Panc1 (cell line): Measurements from ENCODE around the gene KREMEN2. TPM values are rescaled to one million over a fixed set of nuclear protein-coding genes. Genes with fewer than 3 reads are reported as not detected.

ENCODE experiments used
- ATAC-seq: fragments of 200-7000 bp; cut with Tn5 transposase; 2 replicates; pipeline ENCODE4 v1.9.1; 2020; ENCODE audit warnings: mild to moderate bottlenecking, moderate library complexity
- BruUV-seq: library from RNA; stranded (reverse); fragments of 400-500 nt; replicated peaks from 2 replicates; lab custom pipeline; 2021; lab: Mats Ljungman, UMichigan
- CTCF ChIA-PET: fragments of 300-600 bp; sonication (Branson Sonifier 250); formaldehyde crosslinking; loops from one replicate; lab custom pipeline; 2022; ENCODE audit warnings: antibody characterized with exemption; lab: Charles Lee
- POLR2A ChIA-PET: fragments of 300-600 bp; sonication (Branson Sonifier 250); formaldehyde crosslinking; loops from one replicate; lab custom pipeline; 2022; ENCODE audit warnings: antibody characterized with exemption; lab: Charles Lee
- DNase-seq: peaks from one replicate; pipeline ENCODE4 v3.0.0-alpha.2; 2010; ENCODE audit warnings: low read depth, low spot score
- H3K27ac ChIP-seq: 2 replicates; pipeline ENCODE4 v1.5.1; 2011; ENCODE audit warnings: mild to moderate bottlenecking, low read length, inconsistent platforms
- H3K27me3 ChIP-seq: fragments of 200-500 bp; sonication (Bioruptor generic); 2 replicates; pipeline ENCODE4 v1.6.0; 2014; ENCODE audit warnings: low read length, inconsistent platforms; ENCODE audit not compliant: control insufficient read depth, insufficient read depth
- H3K36me3 ChIP-seq: fragments of 200-500 bp; sonication (Bioruptor generic); 2 replicates; pipeline ENCODE4 v1.5.1; 2014; ENCODE audit warnings: inconsistent platforms, mild to moderate bottlenecking, low read length, moderate library complexity; ENCODE audit not compliant: control insufficient read depth, insufficient read depth
- H3K4me1 ChIP-seq: 2 replicates; pipeline ENCODE4 v1.5.1; 2011; ENCODE audit warnings: inconsistent platforms, mild to moderate bottlenecking, low read length, moderate library complexity; ENCODE audit not compliant: control insufficient read depth, insufficient read depth
- H3K4me3 ChIP-seq, 2 experiments: 2 replicates each; pipeline ENCODE4 v1.5.1; 2011 to 2012; ENCODE audit warnings: low read depth in 2 of 2, low read length in 2 of 2, mild to moderate bottlenecking in 2 of 2, inconsistent platforms in 1 of 2, moderate library complexity in 1 of 2
- H3K9me3 ChIP-seq: fragments of 200-500 bp; sonication (Bioruptor generic); 2 replicates; pipeline ENCODE4 v1.5.1; 2014; ENCODE audit warnings: low read depth, mild to moderate bottlenecking, inconsistent platforms, low read length, moderate library complexity; ENCODE audit not compliant: control insufficient read depth, insufficient read depth
- POLR2AphosphoS5 ChIP-seq: IDR thresholded peaks from 2 replicates; pipeline ENCODE4 v1.6.1; 2012; ENCODE audit warnings: mild to moderate bottlenecking, low read depth, low read length, moderate library complexity
- SIN3A ChIP-seq: IDR thresholded peaks from 2 replicates; pipeline ENCODE4 v1.6.1; 2012; ENCODE audit warnings: low read depth, mild to moderate bottlenecking, low read length, moderate library complexity, borderline replicate concordance; ENCODE audit not compliant: insufficient read depth
- TCF7L2 ChIP-seq: IDR thresholded peaks from 2 replicates; pipeline ENCODE4 v1.6.1; 2011; ENCODE audit warnings: mild to moderate bottlenecking, low read depth, low read length, inconsistent platforms
- in situ Hi-C: cut with HindIII; loops from 2 replicates; pipeline ENCODE4 v1.10.0; 2016; ENCODE audit warnings: low sequenced_read_pairs, low pct_unique_long_range_greater_than_20kb
- intact Hi-C: fragments of 100-400 bp; cut with micrococcal nuclease; formaldehyde crosslinking; loops from one replicate; pipeline ENCODE4 v1.10.0; 2022; ENCODE audit not compliant: unreplicated experiment
- total RNA-seq: library from RNA; stranded (reverse); gene quantifications from one replicate; pipeline ENCODE4 v1.2.1, GENCODE V29; 2021; ENCODE audit not compliant: unreplicated experiment
- TF ChIP-seq, protein P1 (sequence below): fragments of 450-650 bp; IDR thresholded peaks from 2 replicates; pipeline ENCODE4 v1.5.1; 2017; ENCODE audit warnings: mild to moderate bottlenecking
- TF ChIP-seq, protein P2 (sequence below), 2 experiments: IDR thresholded peaks; 2 replicates each; pipeline ENCODE4 v1.6.1; 2011 to 2012; ENCODE audit warnings: low read depth in 2 of 2, control low read depth in 1 of 2, low read length in 1 of 2, mild to moderate bottlenecking in 1 of 2, moderate library complexity in 1 of 2; ENCODE audit not compliant: insufficient read depth in 1 of 2

KREMEN2 gene
- total RNA-seq, 1 experiment from 2014 or later: 10.8 TPM

DNA sequence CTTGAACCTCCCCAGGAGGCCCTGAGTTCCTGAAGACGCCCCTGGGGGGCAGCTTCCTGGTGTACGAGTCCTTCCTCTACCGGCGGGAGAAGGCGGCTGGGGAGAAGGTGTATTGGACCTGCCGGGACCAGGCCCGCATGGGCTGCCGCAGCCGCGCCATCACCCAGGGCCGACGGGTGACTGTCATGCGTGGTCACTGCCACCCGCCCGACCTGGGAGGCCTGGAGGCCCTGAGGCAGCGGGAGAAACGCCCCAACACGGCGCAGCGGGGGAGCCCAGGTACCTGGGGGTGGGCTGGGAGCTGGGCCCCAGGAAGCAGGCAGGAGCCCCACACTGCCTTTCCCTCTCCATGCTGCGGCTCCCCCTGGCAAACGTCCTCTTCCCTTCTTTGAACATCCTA is 30.4 kb upstream of the KREMEN2 start:
- Histone ChIP-seq H3K4me1 (no peaks in the 10 kb centered on the region), H3K27me3 (no peaks in the 10 kb centered on the region), H3K27ac (no peak overlapping the region), H3K4me3 (no peak overlapping the region), H3K36me3 (no peaks in the 10 kb centered on the region), H3K9me3 (no peaks in the 10 kb centered on the region)
- no peak for DNase-seq
- ChIA-PET POLR2A (no interaction called here), CTCF (no interaction called here)
- in situ Hi-C loops (no loop called here), intact Hi-C loops (no loop called here)
- ATAC-seq: no peak
- TF ChIP-seq SIN3A: no peak
- TF ChIP-seq POLR2AphosphoS5: no peak
- TF ChIP-seq TCF7L2: no peak
- TF ChIP-seq, protein P1, sequence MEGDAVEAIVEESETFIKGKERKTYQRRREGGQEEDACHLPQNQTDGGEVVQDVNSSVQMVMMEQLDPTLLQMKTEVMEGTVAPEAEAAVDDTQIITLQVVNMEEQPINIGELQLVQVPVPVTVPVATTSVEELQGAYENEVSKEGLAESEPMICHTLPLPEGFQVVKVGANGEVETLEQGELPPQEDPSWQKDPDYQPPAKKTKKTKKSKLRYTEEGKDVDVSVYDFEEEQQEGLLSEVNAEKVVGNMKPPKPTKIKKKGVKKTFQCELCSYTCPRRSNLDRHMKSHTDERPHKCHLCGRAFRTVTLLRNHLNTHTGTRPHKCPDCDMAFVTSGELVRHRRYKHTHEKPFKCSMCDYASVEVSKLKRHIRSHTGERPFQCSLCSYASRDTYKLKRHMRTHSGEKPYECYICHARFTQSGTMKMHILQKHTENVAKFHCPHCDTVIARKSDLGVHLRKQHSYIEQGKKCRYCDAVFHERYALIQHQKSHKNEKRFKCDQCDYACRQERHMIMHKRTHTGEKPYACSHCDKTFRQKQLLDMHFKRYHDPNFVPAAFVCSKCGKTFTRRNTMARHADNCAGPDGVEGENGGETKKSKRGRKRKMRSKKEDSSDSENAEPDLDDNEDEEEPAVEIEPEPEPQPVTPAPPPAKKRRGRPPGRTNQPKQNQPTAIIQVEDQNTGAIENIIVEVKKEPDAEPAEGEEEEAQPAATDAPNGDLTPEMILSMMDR: no peak
- TF ChIP-seq, protein P2, sequence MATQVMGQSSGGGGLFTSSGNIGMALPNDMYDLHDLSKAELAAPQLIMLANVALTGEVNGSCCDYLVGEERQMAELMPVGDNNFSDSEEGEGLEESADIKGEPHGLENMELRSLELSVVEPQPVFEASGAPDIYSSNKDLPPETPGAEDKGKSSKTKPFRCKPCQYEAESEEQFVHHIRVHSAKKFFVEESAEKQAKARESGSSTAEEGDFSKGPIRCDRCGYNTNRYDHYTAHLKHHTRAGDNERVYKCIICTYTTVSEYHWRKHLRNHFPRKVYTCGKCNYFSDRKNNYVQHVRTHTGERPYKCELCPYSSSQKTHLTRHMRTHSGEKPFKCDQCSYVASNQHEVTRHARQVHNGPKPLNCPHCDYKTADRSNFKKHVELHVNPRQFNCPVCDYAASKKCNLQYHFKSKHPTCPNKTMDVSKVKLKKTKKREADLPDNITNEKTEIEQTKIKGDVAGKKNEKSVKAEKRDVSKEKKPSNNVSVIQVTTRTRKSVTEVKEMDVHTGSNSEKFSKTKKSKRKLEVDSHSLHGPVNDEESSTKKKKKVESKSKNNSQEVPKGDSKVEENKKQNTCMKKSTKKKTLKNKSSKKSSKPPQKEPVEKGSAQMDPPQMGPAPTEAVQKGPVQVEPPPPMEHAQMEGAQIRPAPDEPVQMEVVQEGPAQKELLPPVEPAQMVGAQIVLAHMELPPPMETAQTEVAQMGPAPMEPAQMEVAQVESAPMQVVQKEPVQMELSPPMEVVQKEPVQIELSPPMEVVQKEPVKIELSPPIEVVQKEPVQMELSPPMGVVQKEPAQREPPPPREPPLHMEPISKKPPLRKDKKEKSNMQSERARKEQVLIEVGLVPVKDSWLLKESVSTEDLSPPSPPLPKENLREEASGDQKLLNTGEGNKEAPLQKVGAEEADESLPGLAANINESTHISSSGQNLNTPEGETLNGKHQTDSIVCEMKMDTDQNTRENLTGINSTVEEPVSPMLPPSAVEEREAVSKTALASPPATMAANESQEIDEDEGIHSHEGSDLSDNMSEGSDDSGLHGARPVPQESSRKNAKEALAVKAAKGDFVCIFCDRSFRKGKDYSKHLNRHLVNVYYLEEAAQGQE (IDR thresholded peaks at IDR 0.05; ENCODE audit: insufficient read depth in 1 of 2, low read depth in 2 of 2, low read length in 1 of 2): no peak
- no TSS peak for BruUV-seq

DNA sequence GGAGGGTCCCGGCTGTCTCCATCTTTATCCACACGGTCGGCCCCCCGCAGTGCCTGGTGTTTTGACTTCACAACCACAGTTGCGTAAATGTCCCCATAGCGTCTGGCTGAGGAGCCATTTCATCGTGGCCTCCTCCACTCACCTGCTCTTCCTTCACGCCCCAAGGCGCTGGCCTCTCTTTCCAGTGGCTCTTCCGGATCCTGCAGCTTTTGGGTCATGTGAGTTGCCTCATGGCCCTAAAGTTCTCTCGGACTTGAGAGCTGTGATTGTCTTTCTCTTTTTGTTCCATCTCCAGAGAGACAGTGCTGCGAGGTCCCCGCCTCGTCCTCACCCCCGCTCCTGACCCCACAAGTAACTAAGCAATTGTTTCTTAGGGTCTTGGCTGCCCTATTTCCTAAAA is 29.6 kb upstream of the KREMEN2 start:
- no peak for DNase-seq
- ChIA-PET POLR2A (no interaction called here), CTCF (interaction anchor here (0.6 kb wide), 1 partner anchor 96 kb away, joined by 9 read pairs; no protein-coding TSS in a partner anchor)
- BruUV-seq: TSS peak; percentile 62
- Histone ChIP-seq H3K4me1 (no peaks in the 10 kb centered on the region), H3K9me3 (no peaks in the 10 kb centered on the region), H3K27ac (no peak overlapping the region), H3K27me3 (no peaks in the 10 kb centered on the region), H3K4me3 (no peak overlapping the region), H3K36me3 (no peaks in the 10 kb centered on the region)
- TF ChIP-seq TCF7L2: no peak
- no peak for TF ChIP-seq POLR2AphosphoS5
- TF ChIP-seq, protein P2 (IDR thresholded peaks at IDR 0.05; ENCODE audit: insufficient read depth in 1 of 2, low read depth in 2 of 2, low read length in 1 of 2): no peak
- TF ChIP-seq SIN3A: no peak
- TF ChIP-seq, protein P1: no peak
- in situ Hi-C loops (no loop called here), intact Hi-C loops (no loop called here)
- no peak for ATAC-seq
